Measurements from ENCODE around the gene CADM4.

- TF ChIP-seq CTCF (optimal IDR thresholded peaks at IDR 0.05 in 1 of 3, IDR thresholded peaks at IDR 0.05 in 1 of 3, conservative IDR thresholded peaks at IDR 0.05 in 1 of 3; ENCODE audit: extremely low read depth in 1 of 3, insufficient read depth in 2 of 3, low read length in 3 of 3), result no peak
- no peak for TF ChIP-seq EZH2 (IDR thresholded peaks at IDR 0.05; ENCODE audit: low read length)
Measured at GRCh38 chr19:43611788-43612187, 27.9 kb downstream of the CADM4 start, which contains the start of gene SRRM5.

Measured in keratinocyte (primary cell).